Measurements from ENCODE around the gene PEDS1. TPM values are rescaled to one million over a fixed set of nuclear protein-coding genes. Genes with fewer than 3 reads are reported as not detected.
"Not testable (repeated sequence)": the region's sequence is repeated elsewhere in the genome, so short reads cannot be mapped to it uniquely, and the experiment has no call there.

PEDS1 gene
- polyA plus RNA-seq, 1 donor = 26.5 TPM

DNA sequence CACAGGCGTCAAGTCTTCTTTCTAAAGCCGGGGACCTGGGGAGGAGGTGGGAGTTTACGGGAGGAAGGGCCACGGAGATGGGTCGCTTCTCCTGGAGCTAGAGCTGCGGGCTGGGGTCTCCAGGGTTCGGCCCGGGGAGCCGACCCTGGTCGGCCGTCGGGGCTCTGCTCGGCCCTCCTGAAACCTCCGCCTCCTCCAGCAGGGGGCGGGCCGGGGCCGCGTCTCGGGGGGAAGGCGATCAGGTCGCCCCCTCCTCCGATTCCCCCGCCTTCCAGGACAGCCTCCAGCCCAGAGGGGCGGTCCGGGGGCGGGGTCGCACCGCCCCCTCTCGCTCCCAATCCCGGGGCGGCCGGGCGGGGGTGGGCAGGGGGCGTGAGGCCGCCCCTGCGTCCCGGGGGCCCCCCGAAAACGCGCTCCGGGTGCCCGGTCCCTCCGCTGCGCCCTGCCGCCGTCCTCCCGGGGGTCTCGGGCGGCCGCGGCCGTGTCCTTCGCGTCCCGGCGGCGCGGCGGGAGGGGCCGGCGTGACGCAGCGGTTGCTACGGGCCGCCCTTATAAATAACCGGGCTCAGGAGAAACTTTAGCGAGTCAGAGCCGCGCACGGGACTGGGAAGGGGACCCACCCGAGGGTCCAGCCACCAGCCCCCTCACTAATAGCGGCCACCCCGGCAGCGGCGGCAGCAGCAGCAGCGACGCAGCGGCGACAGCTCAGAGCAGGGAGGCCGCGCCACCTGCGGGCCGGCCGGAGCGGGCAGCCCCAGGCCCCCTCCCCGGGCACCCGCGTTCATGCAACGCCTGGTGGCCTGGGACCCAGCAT, 36.9 kb upstream of the PEDS1 start, which contains the start of gene CEBPB:
Gene CEBPB, plus strand, starts transcription at position 580 of the 814 bp plus-strand sequence. Its CDS starts 204 bp downstream, at position 784.
- peak; percentile 93 for DNase-seq

- DNase-seq = no peak
Observed at GRCh38 chr20:50189681-50190250, 36.2 kb upstream of the PEDS1 start.

DNA sequence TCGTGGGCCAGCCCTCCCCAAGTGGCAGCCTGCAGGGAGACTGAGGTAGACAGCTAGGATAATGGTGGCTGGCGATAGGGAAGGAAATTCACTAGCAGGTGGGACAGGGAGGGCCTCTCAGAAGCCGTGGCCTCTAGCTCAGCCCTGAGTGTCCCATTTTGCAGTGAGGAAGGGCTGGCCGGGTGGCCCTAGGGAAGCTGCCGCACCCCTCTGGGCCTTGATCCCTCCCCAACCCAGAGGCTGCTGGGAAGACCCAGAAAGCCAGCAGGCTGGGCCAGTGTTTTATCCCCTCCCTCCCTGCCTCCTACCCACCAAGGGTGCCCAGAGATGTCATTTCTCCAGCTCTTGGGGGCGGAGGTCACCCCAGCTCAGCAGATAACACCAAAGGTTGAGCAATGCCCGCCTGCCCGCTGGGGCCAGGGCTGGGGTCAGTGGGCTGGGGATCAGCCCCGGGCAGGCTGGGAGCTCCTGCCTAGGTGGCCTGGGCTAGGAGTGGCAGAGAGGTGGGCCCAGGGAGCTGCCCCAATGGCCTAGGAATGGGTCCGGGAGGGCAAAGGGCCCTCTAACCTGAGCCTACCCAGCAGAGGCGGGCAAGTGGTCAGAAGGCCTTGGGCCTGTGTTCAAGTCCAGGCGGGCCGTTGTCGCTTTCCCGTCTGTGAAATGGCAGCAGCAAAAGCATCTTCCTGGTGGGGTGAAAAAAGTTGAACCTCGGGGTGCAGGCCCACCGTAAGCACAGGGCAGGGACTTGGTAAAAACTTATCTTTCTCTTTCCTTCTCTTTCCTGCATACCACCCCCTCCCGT, 35.6 kb upstream of the PEDS1 start:
- DNase-seq = no peak

GRCh38 chr20:50188287-50188688, 34.8 kb upstream of the PEDS1 start:
- DNase-seq = no peak

DNA sequence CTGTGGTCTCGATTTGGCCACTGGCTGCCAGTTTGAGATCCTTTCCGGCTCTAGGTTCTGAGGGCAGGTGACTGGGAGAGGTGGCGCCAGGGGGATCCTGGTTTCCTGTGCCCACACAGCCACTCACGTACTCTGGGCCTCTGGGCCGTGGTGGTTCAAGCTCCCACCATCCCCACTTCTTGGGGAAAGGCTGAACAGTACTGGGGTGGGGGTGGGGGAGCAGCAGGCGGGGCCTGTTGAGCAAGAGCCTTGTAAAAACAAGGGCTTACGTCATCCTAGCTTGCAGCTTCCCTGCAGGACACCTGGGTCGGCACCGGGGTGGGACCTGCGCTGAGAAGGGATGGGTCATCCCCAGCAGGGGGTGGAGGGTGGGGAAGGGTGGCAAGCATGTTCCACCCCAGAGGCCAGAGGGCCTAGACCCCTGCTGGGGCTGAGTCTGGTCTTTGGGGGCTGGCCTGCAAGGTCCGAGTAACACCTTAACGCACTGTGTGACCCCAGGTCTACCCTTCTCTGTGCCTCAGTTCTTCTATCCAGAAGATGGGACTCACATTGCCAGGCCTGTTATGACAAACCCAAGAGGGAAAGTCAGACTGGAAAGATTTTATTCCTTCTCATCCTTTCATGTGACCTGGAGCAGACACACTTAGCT, 34.0 kb upstream of the PEDS1 start:
- no peak for DNase-seq

DNA sequence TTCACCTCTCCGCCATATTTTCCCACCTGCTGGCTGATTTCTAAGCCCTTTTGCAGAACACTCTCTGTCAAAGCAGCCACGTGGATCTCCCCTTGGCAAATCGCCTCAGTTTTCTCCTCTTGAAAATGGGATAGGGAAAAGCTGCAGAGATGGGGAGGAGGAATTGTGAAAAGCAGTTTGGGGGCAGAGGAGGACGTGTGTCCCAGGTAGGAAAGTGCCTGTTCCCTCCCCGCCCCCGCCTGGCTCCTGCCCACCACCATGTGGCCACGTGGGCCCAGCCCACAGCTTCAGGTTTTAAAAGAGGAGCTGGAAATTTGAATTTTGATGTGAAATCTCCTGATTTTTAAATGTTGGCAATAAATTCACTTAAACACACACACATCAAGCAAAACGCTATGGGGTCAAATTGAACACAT, 33.5 kb upstream of the PEDS1 start:
- no peak for DNase-seq

- DNase-seq = peak; percentile 83
Observed at GRCh38 chr20:50186151-50186885, 32.8 kb upstream of the PEDS1 start.

DNA sequence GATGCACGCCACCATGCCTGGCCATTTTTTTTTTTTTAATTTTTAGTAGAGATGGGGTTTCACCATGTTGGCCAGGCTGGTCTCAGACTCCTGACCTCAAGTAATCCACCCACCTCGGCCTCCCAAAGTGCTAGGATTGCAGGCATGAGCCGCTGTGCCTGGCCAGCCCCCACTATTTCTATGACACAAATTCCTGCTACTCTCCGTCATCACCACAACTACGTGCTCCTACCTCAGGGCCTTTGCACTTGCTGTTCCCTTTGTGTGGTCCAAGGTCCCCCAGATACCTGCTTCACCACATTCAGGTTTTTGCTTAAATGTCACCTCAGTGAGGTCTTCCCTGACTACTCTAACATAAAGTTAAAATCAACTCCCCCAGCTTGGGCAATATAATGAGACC, 31.9 kb upstream of the PEDS1 start:
- DNase-seq = no peak

DNA sequence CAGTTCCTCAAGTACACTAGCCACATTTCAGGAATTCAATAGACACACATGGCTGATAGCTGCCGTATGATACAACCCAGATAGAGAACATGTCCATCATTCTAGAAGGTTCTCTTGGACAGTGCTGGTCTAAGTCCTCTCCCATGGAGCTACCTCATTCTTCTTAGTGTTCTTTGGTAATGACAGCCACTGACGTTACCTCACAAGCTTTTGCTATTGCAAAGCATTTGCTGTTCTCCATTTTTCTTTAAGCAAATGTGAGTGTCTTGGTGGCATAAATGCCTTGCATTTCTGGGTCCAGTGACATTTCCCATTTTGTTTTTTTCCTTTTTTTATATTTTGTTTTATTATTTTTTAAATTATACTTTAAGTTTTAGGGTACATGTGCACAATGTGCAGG, 28.8 kb upstream of the PEDS1 start:
- DNase-seq = no peak

DNA sequence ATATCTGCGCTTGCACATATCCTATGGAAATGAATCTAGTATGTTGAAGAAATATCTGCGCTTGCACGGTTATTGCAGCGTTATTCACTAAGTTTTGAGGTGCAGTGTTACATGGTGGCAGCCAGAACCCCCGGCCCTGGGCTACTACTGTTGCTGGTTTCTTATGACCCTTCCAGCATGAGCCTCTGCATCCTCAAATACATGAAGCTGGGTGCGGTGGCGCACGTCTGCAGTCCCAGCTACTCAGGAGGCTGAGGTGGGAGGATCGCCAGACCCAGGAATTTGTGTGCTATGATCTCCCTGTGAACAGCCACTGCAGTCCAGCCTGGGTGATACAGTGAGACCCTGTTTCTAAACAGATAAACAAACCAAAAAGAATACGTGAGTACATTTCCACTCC, 27.8 kb upstream of the PEDS1 start:
- no peak for DNase-seq

DNA sequence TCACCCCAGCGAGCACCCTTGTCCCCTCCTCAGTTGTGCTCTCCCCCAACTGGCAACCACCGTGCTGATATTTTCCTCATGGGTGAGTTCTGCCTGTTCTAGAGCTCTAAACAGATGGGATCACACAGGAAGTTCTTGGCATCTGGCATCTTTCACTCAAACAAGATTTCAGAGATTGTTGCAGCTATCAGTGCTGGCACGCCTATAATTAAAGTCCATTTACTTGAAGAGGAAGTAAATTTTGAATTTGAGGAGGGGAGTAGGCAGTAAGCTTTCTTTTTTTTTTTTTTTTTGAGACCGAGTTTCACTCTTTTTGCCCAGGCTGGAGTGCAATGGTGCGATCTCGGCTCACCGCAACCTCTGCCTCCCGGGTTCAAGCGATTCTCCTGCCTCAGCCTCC, 25.1 kb upstream of the PEDS1 start:
- not testable (repeated sequence) for DNase-seq

DNA sequence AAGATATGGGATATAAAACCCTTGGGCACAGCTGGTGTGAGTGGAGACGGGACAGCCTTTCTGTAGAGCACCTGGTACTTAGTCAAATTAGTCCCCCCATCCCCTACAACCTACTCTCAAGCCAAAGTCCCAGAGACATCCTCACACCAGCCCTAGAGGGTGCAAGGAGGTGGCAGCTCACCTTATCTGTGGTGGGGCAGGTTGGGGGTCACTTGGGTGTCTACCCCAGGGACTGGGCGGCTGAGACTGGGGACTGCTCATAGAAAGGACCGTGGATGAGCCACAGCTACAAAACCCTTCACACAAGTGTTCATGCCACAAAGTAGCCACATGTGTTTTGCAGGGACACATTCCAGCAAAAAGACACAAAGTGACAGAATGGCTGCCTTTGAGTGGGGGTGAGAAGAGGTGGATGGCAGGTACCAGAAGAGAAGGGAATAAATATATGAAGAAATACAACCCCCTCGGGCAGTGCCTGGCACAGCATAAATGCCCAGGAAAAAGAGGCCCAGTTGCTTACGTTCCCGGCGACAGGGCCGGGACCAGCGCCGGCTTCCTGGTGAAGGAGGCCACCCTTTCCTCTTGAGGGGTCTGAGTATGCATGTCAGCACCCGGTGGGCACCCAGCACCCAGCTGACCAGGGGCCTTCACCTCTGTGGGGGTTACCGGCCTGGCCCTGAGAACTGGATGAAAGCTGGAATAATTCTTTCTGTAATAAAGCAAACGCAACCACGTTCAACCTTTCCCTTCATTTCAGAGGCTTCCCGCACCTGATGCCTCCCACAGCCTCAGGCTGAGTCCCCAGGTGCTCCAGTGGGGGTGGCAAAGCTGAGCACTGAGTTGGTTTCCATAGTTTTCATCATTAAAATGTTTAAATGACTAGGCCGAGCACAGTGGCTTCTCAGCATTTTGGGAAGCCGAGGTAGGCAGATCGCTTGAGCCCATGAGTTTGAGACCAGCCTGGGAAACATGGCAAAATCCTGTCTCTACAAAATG, 22.7 kb upstream of the PEDS1 start:
- DNase-seq = no peak

GRCh38 chr20:50174456-50174855, 20.9 kb upstream of the PEDS1 start:
- DNase-seq = no peak

DNA sequence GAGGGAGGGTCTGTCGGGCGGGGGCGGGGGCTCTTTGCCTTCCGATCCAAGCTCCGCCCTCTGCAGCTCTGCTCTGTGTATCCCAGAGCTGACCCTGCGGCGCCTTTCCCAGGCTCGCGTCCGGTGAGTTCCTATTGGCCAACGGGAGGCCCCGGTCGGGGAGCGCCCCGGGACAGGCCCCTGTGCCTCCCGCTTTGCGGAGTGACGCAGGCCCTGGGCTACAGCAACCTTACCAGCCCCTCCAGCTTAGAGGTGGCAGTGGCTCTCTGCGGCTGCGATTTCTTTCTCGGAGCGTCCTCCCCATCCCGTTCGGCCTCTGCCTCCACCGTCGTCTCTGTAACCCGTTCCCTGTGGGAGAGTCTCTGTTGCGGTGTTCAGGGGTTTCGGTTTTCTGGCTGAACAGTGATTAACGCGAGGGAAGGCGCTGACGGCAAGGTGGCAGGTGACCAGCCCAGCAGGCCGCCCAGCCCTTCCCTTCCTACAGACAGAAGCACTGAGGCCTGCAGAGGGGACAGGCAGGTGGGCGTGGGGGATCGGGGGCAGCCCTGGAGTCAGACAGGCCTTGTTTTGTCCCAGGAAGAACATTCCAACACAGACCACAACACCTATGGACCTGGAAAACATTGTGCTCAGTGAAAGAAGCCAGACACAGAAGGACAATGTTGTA, 19.0 kb upstream of the PEDS1 start:
- peak; percentile 80 for DNase-seq

GRCh38 chr20:50170549-50171220, 17.2 kb upstream of the PEDS1 start:
- DNase-seq = no peak

DNA sequence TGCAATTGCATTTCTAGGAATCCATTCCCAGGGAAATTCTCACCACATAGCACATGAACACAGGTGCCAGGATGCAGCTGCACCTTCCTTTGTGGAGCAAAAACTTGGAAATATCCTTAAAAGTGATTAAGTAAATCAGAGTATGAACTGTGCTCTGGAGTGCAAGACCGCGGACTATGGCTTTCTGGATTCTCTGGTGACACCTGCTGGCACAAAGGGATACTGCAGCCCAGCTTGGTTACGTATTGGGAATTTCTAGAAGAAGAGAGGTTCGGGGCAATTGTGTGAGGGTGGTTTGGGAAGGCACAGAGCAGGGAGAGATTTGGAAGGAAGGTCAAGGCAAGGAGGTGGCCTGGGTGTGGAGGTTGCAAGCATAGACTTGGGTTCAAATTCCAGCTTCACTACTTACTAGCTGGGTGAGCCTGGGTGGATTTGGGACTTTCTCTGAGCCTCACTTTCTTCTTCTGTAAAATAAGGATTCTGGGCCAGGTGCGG, 15.9 kb upstream of the PEDS1 start:
- DNase-seq = peak; percentile 70

- DNase-seq = peak; percentile 96
Observed at GRCh38 chr20:50165684-50166554, 12.4 kb upstream of the PEDS1 start.

- DNase-seq = no peak
Observed at GRCh38 chr20:50163570-50164317, 10.2 kb upstream of the PEDS1 start.

All from hindlimb muscle (tissue), 1 donor.